ENCODE results near the gene RBM33. TPM values are rescaled to one million over a fixed set of nuclear protein-coding genes. Genes with fewer than 3 reads are reported as not detected.
"Not testable (repeated sequence)": the region's sequence is repeated elsewhere in the genome, so short reads cannot be mapped to it uniquely, and the experiment has no call there.

RBM33 gene
- total and polyA plus RNA-seq, 2 of the 4 experiments (the other 2 are of a cell fraction) = 7.3 to 10.8 TPM

DNA sequence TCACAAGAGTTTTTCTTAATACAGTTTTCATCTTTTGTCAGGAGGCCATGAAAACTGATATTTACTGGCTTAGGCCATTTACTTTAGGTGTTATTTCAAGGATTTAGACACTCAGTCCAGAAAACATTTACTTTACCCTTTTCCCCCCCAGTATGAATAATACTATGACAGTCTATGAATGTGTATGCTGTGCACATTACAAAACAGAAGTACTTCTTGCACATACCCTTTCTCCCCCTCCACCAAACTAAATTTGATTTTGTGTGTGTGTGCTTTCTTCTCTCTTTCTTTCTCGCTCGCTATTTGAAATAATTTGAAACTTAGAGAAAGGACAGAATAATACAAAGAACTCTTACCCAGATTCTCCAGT lies 41.3 kb downstream of the RBM33 start:
- H4K8ac ChIP-seq (ENCODE audit: low read depth in 2 of 2, low read length in 2 of 2) = no peak overlapping the region
- peaks cover 17% of the 10 kb centered on the region for H3K36me3 ChIP-seq (ENCODE audit: control insufficient read depth, insufficient read depth, low read length)
- no peak overlapping the region for H4K91ac ChIP-seq (ENCODE audit: insufficient read depth, low read depth, low read length)
- H3K9ac ChIP-seq (ENCODE audit: low read depth, low read length) = no peak overlapping the region
- H3K23ac ChIP-seq (ENCODE audit: low read depth, low read length) = no peak overlapping the region
- no peak overlapping the region for H3K4me3 ChIP-seq (ENCODE audit: insufficient read depth, low read depth, low read length)
- DNase-seq (no peak), ATAC-seq (ENCODE audit: low read depth) (no peak)
- no peak overlapping the region for H3K18ac ChIP-seq (ENCODE audit: low read depth, low read length)
- dilution Hi-C loops (cut with HindIII; ENCODE audit: low sequenced_read_pairs, unreplicated experiment) = no loop called here
- H2AK5ac ChIP-seq (ENCODE audit: low read depth, low read length) = no peak overlapping the region
- H3K9me3 ChIP-seq (ENCODE audit: control insufficient read depth, insufficient read depth, low read length) = no peaks in the 10 kb centered on the region
- H2AFZ ChIP-seq (replicated peaks; ENCODE audit: low read length, poor library complexity) = no peak overlapping the region
- in situ Hi-C loops (cut with MboI; ENCODE audit: low sequenced_read_pairs) = no loop called here
- no peak overlapping the region for H2BK5ac ChIP-seq (ENCODE audit: low read depth, low read length, poor library complexity, severe bottlenecking)
- H3K9me1 ChIP-seq (ENCODE audit: insufficient read depth, low read length) = peaks cover 4% of the 10 kb centered on the region; the same call in 1 of the 2 replicates
- no peak overlapping the region for H3K4ac ChIP-seq (ENCODE audit: low read depth, low read length)
- no peak overlapping the region for H4K5ac ChIP-seq (ENCODE audit: low read depth, low read length)
- peaks cover 3% of the 10 kb centered on the region; the same call in 1 of the 2 replicates for H3K4me1 ChIP-seq (ENCODE audit: control insufficient read depth, insufficient read depth, low read length)
- no TSS peak for BruUV-seq (replicated peaks)
- POLR2A ChIA-PET (ENCODE audit: unreplicated experiment) = no interaction called here
- H3K79me1 ChIP-seq (ENCODE audit: low read depth in 1 of 2, low read length in 2 of 2) = peaks cover 18 to 30% of the 10 kb centered on the region in 2 experiments
- no peak overlapping the region for H3K27ac ChIP-seq (ENCODE audit: insufficient read depth, low read length)
- no peak overlapping the region for H2BK20ac ChIP-seq (ENCODE audit: low read depth, low read length)
- intact Hi-C loops (cut with micrococcal nuclease) = no loop called here
- no CpG with 5 or more reads among the region's 2 CpGs for WGBS, 2 experiments (ENCODE audit: extremely low coverage in 2 of 2, insufficient read length in 1 of 2)
- H4K20me1 ChIP-seq (ENCODE audit: insufficient read depth, low read length) = peaks cover 21% of the 10 kb centered on the region
- no peak overlapping the region for H3K4me2 ChIP-seq (ENCODE audit: low read depth, low read length)
- H3K56ac ChIP-seq (ENCODE audit: extremely low read depth, insufficient read depth, low read length) = no peak overlapping the region
- no peaks in the 10 kb centered on the region for H3K27me3 ChIP-seq (ENCODE audit: control insufficient read depth, insufficient read depth, low read length)
- H2AK9ac ChIP-seq (replicated peaks; ENCODE audit: low read depth, low read length, poor library complexity) = no peak overlapping the region
- H2BK15ac ChIP-seq (ENCODE audit: low read depth, low read length) = no peak overlapping the region
- CTCF ChIA-PET = no interaction called here
- no peak overlapping the region for H2BK120ac ChIP-seq (ENCODE audit: low read depth, low read length)
- no peak for TF ChIP-seq NFE2L2 (IDR thresholded peaks at IDR 0.05; ENCODE audit: low read depth, low read length)
- TF ChIP-seq MAZ (IDR thresholded peaks at IDR 0.05; ENCODE audit: borderline replicate concordance, low read depth, low read length) = no peak
- TF ChIP-seq MXI1 (IDR thresholded peaks at IDR 0.05; ENCODE audit: borderline replicate concordance, low read depth, low read length) = no peak
- H3K14ac ChIP-seq (replicated peaks; ENCODE audit: low read depth, low read length) = no peak overlapping the region

DNA sequence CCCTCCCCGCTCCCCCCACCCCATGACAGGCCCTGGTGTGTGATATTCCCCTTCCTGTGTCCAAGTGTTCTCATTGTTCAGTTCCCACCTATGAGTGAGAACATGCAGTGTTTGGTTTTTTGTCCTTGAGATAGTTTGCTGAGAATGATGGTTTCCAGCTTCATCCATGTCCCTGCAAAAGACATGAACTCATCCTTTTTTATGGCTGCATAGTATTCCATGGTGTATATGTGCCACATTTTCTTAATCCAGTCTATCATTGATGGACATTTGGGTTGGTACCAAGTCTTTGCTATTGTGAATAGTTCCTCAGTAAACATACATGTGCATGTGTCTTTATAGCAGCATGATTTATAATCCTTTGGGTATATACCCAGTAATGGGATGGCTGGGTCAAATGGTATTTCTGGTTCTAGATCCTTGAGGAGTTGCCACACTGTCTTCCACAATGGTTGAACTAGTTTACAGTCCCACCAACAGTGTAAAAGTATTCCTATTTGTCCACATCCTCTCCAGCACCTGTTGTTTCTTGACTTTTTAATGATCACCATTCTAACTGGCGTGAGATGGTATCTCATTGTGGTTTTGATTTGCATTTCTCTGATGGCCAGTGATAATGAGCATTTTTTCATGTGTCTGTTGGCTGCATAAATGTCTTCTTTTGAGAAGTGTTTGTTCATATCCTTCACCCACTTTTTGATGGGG lies 42.3 kb downstream of the RBM33 start:
- H4K91ac ChIP-seq (ENCODE audit: insufficient read depth, low read depth, low read length); in situ Hi-C loops (cut with MboI; ENCODE audit: low sequenced_read_pairs); H3K4me1 ChIP-seq (ENCODE audit: control insufficient read depth, insufficient read depth, low read length); H2BK5ac ChIP-seq (ENCODE audit: low read depth, low read length, poor library complexity, severe bottlenecking); H3K27me3 ChIP-seq (ENCODE audit: control insufficient read depth, insufficient read depth, low read length); POLR2A ChIA-PET (ENCODE audit: unreplicated experiment); DNase-seq; ATAC-seq (ENCODE audit: low read depth); BruUV-seq (replicated peaks); H2AK5ac ChIP-seq (ENCODE audit: low read depth, low read length); H3K9ac ChIP-seq (ENCODE audit: low read depth, low read length); H3K18ac ChIP-seq (ENCODE audit: low read depth, low read length); CTCF ChIA-PET; H3K9me3 ChIP-seq (ENCODE audit: control insufficient read depth, insufficient read depth, low read length); dilution Hi-C loops (cut with HindIII; ENCODE audit: low sequenced_read_pairs, unreplicated experiment); H4K8ac ChIP-seq (ENCODE audit: low read depth in 2 of 2, low read length in 2 of 2); H3K4me2 ChIP-seq (ENCODE audit: low read depth, low read length); H2BK15ac ChIP-seq (ENCODE audit: low read depth, low read length); intact Hi-C loops (cut with micrococcal nuclease); H3K4ac ChIP-seq (ENCODE audit: low read depth, low read length); H2AFZ ChIP-seq (replicated peaks; ENCODE audit: low read length, poor library complexity); H3K23ac ChIP-seq (ENCODE audit: low read depth, low read length); H3K9me1 ChIP-seq (ENCODE audit: insufficient read depth, low read length); H3K56ac ChIP-seq (ENCODE audit: extremely low read depth, insufficient read depth, low read length); H4K5ac ChIP-seq (ENCODE audit: low read depth, low read length); H3K14ac ChIP-seq (replicated peaks; ENCODE audit: low read depth, low read length); H2BK20ac ChIP-seq (ENCODE audit: low read depth, low read length); H2BK120ac ChIP-seq (ENCODE audit: low read depth, low read length); H3K4me3 ChIP-seq (ENCODE audit: insufficient read depth, low read depth, low read length); H3K27ac ChIP-seq (ENCODE audit: insufficient read depth, low read length); H2AK9ac ChIP-seq (replicated peaks; ENCODE audit: low read depth, low read length, poor library complexity): not testable (repeated sequence)
- no CpG with 5 or more reads among the region's 2 CpGs for WGBS, 2 experiments (ENCODE audit: extremely low coverage in 2 of 2, insufficient read length in 1 of 2)
- peaks cover 20 to 31% of the 10 kb centered on the region in 2 experiments for H3K79me1 ChIP-seq (ENCODE audit: low read depth in 1 of 2, low read length in 2 of 2)
- H4K20me1 ChIP-seq (ENCODE audit: insufficient read depth, low read length) = peaks cover 24% of the 10 kb centered on the region
- H3K36me3 ChIP-seq (ENCODE audit: control insufficient read depth, insufficient read depth, low read length) = peaks cover 12% of the 10 kb centered on the region
